Mucosa of stomach (tissue), 1 donor: ENCODE data around the gene IL1B.
"Not testable (repeated sequence)": the region's sequence is repeated elsewhere in the genome, so short reads cannot be mapped to it uniquely, and the experiment has no call there.

ENCODE experiments used
- H3K27me3 ChIP-seq: one replicate; pipeline ENCODE4 v1.7.0; 2013; ENCODE audit warnings: mild to moderate bottlenecking, low read length; ENCODE audit not compliant: control insufficient read depth, insufficient read depth
- H3K36me3 ChIP-seq: one replicate; pipeline ENCODE4 v1.7.0; 2013; ENCODE audit warnings: low read length; ENCODE audit not compliant: control insufficient read depth, insufficient read depth
- H3K4me1 ChIP-seq: one replicate; pipeline ENCODE4 v1.7.0; 2013; ENCODE audit warnings: mild to moderate bottlenecking, low read length; ENCODE audit not compliant: control insufficient read depth, insufficient read depth
- H3K4me3 ChIP-seq: one replicate; pipeline ENCODE4 v1.7.0; 2013; ENCODE audit warnings: low read length
- H3K9ac ChIP-seq: one replicate; pipeline ENCODE4 v1.7.0; 2013; ENCODE audit warnings: mild to moderate bottlenecking, low read length, moderate library complexity
- H3K9me3 ChIP-seq: one replicate; pipeline ENCODE4 v1.7.0; 2013; ENCODE audit warnings: mild to moderate bottlenecking, low read length, moderate library complexity; ENCODE audit not compliant: control insufficient read depth
- donor health status: Pancreatic carcinoma.

Gene IL1B

GRCh38 chr2:112870841-112871835 lies 34.6 kb upstream of the IL1B start:
- Histone ChIP-seq H3K36me3 (no peaks in the 10 kb centered on the region), H3K4me1 (peaks cover 49% of the 10 kb centered on the region), H3K9me3 (no peaks in the 10 kb centered on the region), H3K4me3 (no peak overlapping the region), H3K9ac (no peak overlapping the region), H3K27me3 (no peaks in the 10 kb centered on the region)

- Histone ChIP-seq H3K9me3 (no peaks in the 10 kb centered on the region), H3K4me3 (no peak overlapping the region), H3K36me3 (no peaks in the 10 kb centered on the region), H3K9ac (no peak overlapping the region), H3K27me3 (no peaks in the 10 kb centered on the region), H3K4me1 (peaks cover 62% of the 10 kb centered on the region)
Measured at GRCh38 chr2:112869258-112869842, 32.8 kb upstream of the IL1B start.

GRCh38 chr2:112867701-112868631 lies 31.4 kb upstream of the IL1B start:
- Histone ChIP-seq H3K4me1 (peaks cover 67% of the 10 kb centered on the region), H3K36me3 (no peaks in the 10 kb centered on the region), H3K9ac (no peak overlapping the region), H3K27me3 (no peaks in the 10 kb centered on the region), H3K4me3 (no peak overlapping the region), H3K9me3 (no peaks in the 10 kb centered on the region)

- Histone ChIP-seq H3K4me3 (no peak overlapping the region), H3K9me3 (no peaks in the 10 kb centered on the region), H3K36me3 (no peaks in the 10 kb centered on the region), H3K27me3 (no peaks in the 10 kb centered on the region), H3K9ac (no peak overlapping the region), H3K4me1 (peaks cover 60% of the 10 kb centered on the region)
Measured at GRCh38 chr2:112866128-112866835, 29.7 kb upstream of the IL1B start.

DNA sequence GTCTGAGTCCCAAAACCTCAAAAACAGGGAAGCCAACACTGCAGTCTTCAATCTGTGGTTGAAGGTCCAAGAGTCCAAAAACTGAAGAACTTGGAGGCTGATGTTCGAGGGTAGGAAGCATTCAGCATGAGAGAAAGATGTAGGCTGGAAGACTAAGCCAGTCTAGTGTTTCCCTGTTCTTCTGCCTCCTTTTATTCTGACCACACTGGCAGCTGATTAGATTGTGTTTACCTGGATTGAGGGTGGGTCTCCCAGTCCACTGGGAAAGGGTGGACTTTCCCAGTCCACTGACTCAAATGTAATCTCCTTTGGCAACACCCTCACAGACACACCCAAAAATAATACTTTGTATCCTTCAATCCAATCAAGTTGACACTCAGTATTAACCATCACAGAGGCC lies 27.5 kb upstream of the IL1B start:
- H3K4me1 ChIP-seq = peaks cover 39% of the 10 kb centered on the region
- no peaks in the 10 kb centered on the region for H3K27me3 ChIP-seq
- H3K36me3 ChIP-seq = no peaks in the 10 kb centered on the region
- H3K9me3 ChIP-seq = no peaks in the 10 kb centered on the region
- H3K4me3 ChIP-seq = no peak overlapping the region
- no peak overlapping the region for H3K9ac ChIP-seq

GRCh38 chr2:112859406-112860183 lies 23.0 kb upstream of the IL1B start:
- not testable (repeated sequence) for H3K9ac ChIP-seq, H3K4me3 ChIP-seq, H3K4me1 ChIP-seq, H3K9me3 ChIP-seq, H3K36me3 ChIP-seq, H3K27me3 ChIP-seq

- H3K36me3 ChIP-seq = no peaks in the 10 kb centered on the region
- no peak overlapping the region for H3K4me3 ChIP-seq
- H3K27me3 ChIP-seq = no peaks in the 10 kb centered on the region
- H3K4me1 ChIP-seq = no peaks in the 10 kb centered on the region
- no peaks in the 10 kb centered on the region for H3K9me3 ChIP-seq
- H3K9ac ChIP-seq = no peak overlapping the region
Measured at GRCh38 chr2:112850588-112850987, 14.0 kb upstream of the IL1B start.

- Histone ChIP-seq H3K27me3 (no peaks in the 10 kb centered on the region), H3K36me3 (no peaks in the 10 kb centered on the region), H3K9me3 (no peaks in the 10 kb centered on the region), H3K9ac (no peak overlapping the region), H3K4me1 (no peaks in the 10 kb centered on the region), H3K4me3 (no peak overlapping the region)
Measured at GRCh38 chr2:112849956-112850355, 13.4 kb upstream of the IL1B start.

- no peaks in the 10 kb centered on the region for H3K9me3 ChIP-seq
- no peaks in the 10 kb centered on the region for H3K36me3 ChIP-seq
- H3K4me3 ChIP-seq = no peak overlapping the region
- H3K4me1 ChIP-seq = no peaks in the 10 kb centered on the region
- no peak overlapping the region for H3K9ac ChIP-seq
- H3K27me3 ChIP-seq = no peaks in the 10 kb centered on the region
Measured at GRCh38 chr2:112848833-112849232, 12.3 kb upstream of the IL1B start.

DNA sequence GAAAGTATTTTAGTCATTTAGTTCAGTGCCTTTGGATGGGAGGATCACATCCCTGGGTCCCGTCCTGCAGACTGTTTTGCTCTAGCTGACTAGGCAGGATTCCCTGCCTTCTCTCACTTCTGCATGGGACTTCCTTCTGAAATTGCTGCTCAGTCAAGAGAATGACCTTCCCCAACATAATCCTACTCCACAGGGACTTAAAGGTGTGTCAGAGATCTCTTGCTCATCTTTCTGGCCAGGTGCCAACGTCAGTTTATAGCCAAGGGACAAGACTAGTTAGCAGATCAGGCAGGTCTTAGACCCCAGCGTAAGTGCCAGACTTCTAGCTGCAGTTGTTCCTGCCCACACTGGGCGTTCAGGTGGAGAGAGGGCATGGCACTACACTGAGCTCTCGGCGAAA lies 9.5 kb upstream of the IL1B start:
- H3K27me3 ChIP-seq = no peaks in the 10 kb centered on the region
- no peak overlapping the region for H3K9ac ChIP-seq
- H3K4me3 ChIP-seq = no peak overlapping the region
- no peaks in the 10 kb centered on the region for H3K9me3 ChIP-seq
- H3K4me1 ChIP-seq = no peaks in the 10 kb centered on the region
- H3K36me3 ChIP-seq = no peaks in the 10 kb centered on the region

- H3K4me1 ChIP-seq = no peaks in the 10 kb centered on the region
- no peaks in the 10 kb centered on the region for H3K36me3 ChIP-seq
- no peak overlapping the region for H3K9ac ChIP-seq
- no peak overlapping the region for H3K4me3 ChIP-seq
- H3K27me3 ChIP-seq = no peaks in the 10 kb centered on the region
- no peaks in the 10 kb centered on the region for H3K9me3 ChIP-seq
Measured at GRCh38 chr2:112843836-112844235, 7.3 kb upstream of the IL1B start.
